T-cell (primary cell): ENCODE data around the gene NFIX. TPM values are rescaled to one million over a fixed set of nuclear protein-coding genes. Genes with fewer than 3 reads are reported as not detected.

Experiments
- ATAC-seq, 4 experiments: fragments of 200-7000 bp in 3 of 4; fragments of 150-1000 bp in 1 of 4; cut with Tn5 transposase; replicated peaks in 1 of 4; 1 replicate in 3 of 4; 2 replicates in 1 of 4; pipeline ENCODE4 v1.10.0; 2021; ENCODE audit warnings: moderate library complexity in 3 of 4, mild to moderate bottlenecking in 2 of 4, moderate number of reproducible peaks in 1 of 4
- CTCF ChIA-PET, 2 donors: fragments of 300-600 bp; sonication (Branson Sonifier 250); formaldehyde crosslinking; loops; one replicate each; lab custom pipeline; 2022; ENCODE audit warnings: antibody characterized with exemption in 2 of 2; lab: Charles Lee
- POLR2A ChIA-PET, 2 donors: fragments of 300-600 bp; sonication (Branson Sonifier 250); formaldehyde crosslinking; loops; one replicate each; lab custom pipeline; 2022; ENCODE audit warnings: antibody characterized with exemption in 2 of 2; lab: Charles Lee
- DNase-seq, 35 experiments: peaks; one replicate each; pipeline versions ENCODE4 v3.0.0 to v3.0.0-alpha.2; 2013 to 2023
- H3K27ac ChIP-seq: one replicate; pipeline ENCODE4 v1.5.1; 2013; ENCODE audit warnings: low read length
- H3K27me3 ChIP-seq, 2 experiments: replicated peaks in 1 of 2; 1 replicate in 1 of 2; 2 replicates in 1 of 2; pipeline versions ENCODE4 v1.6.1 to v1.7.0; 2013; ENCODE audit warnings: low read length in 1 of 2, mixed read lengths in 1 of 2; ENCODE audit not compliant: control insufficient read depth in 2 of 2, insufficient read depth in 2 of 2; ENCODE audit errors: extremely low read depth in 1 of 2
- H3K36me3 ChIP-seq, 2 donors: 1 replicate in 1 of 2; 2 replicates in 1 of 2; pipeline versions ENCODE4 v1.6.1 to v1.7.0; 2013; ENCODE audit warnings: low read length in 1 of 2; ENCODE audit not compliant: control insufficient read depth in 2 of 2, insufficient read depth in 1 of 2; ENCODE audit errors: extremely low read depth in 1 of 2
- H3K4me1 ChIP-seq, 2 experiments: 1 replicate in 1 of 2; 2 replicates in 1 of 2; pipeline versions ENCODE4 v1.6.1 to v1.7.0; 2013; ENCODE audit warnings: low read length in 2 of 2, mixed read lengths in 1 of 2; ENCODE audit not compliant: insufficient read depth in 2 of 2, control insufficient read depth in 1 of 2; ENCODE audit errors: extremely low read depth in 1 of 2
- H3K4me3 ChIP-seq, 2 donors: 1 replicate in 1 of 2; 2 replicates in 1 of 2; pipeline versions ENCODE4 v1.5.1 to v1.7.0; 2013; ENCODE audit warnings: mild to moderate bottlenecking in 2 of 2, low read length in 1 of 2, moderate library complexity in 1 of 2; ENCODE audit not compliant: control insufficient read depth in 1 of 2; ENCODE audit errors: extremely low read depth in 1 of 2
- H3K9me3 ChIP-seq: 2 replicates; pipeline ENCODE4 v1.7.0; 2013
- H3K27ac Mint-ChIP-seq, 2 donors: one replicate each; pipeline ENCODE4 v1.8.0; 2020 to 2021; ENCODE audit warnings: mild to moderate bottlenecking in 2 of 2, mixed read lengths in 2 of 2
- H3K27me3 Mint-ChIP-seq, 2 donors: one replicate each; pipeline ENCODE4 v1.8.0; 2021 to 2022; ENCODE audit warnings: mixed read lengths in 2 of 2
- H3K36me3 Mint-ChIP-seq: one replicate; pipeline ENCODE4 v1.8.0; 2021; ENCODE audit warnings: mixed read lengths
- H3K4me1 Mint-ChIP-seq, 3 donors: one replicate each; pipeline ENCODE4 v1.8.0; 2020 to 2022; ENCODE audit warnings: mixed read lengths in 3 of 3, mild to moderate bottlenecking in 1 of 3
- H3K4me3 Mint-ChIP-seq, 3 donors: one replicate each; pipeline ENCODE4 v1.8.0; 2020 to 2022; ENCODE audit warnings: mild to moderate bottlenecking in 3 of 3, mixed read lengths in 3 of 3, moderate library complexity in 3 of 3
- H3K9me3 Mint-ChIP-seq, 3 donors: one replicate each; pipeline ENCODE4 v1.8.0; 2020 to 2022; ENCODE audit warnings: mixed read lengths in 3 of 3
- WGBS: methylation state at CpG from one replicate; pipeline ENCODE4 v1.1.5; 2013; ENCODE audit warnings: missing lambda C conversion rate; ENCODE audit not compliant: insufficient coverage; 5-methylcytosine and 5-hydroxymethylcytosine counted together
- total RNA-seq, 35 experiments: library from RNA in 6 of 35; stranded (reverse) in 6 of 35; fragments of 120-200 nt in 1 of 35; gene quantifications; one replicate each; pipeline versions ENCODE4 v1.2.1 to v1.2.4 and lab custom pipeline; 2013 to 2026

The NFIX gene
- total RNA-seq, 5 donors from 2014 or later (not counting 1 experiment from before 2014, with no cell fraction given): 3.9 to 6.6 (median 6.3) TPM

DNA sequence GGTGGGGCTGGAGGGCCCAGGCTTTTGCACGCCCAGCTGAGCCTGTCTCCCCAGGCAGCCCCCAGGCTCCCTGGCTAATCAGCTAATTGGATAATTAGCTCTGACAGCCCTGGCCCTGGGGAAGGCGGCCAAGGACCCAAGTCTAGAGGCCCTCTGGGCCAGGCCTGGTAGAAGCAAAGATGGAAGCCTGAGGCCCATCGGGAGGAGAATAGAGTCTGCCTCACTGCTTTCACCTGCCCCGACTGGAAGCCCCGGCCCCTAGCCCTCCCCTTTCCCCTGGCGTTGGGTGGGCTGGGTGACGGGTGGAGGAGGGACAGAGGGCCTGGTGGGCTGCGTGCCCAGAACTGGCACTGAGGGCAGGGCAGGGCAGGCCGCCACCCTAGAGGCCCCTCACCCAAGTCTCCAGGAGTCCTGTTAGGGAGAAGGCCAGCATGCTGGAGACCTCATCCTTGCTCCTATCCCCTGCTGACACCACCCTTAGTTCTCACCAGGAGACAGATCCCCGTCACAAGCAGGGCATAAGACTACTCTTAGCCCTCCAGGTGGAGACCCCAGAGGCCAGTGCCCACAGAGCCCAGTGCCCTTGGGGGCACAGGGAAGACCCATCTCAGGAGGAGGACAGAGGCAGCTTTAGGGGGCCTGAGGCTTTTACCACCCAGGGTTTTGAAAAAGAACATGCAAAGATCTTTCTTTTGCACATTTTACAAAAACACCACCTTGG lies 95.4 kb downstream of the NFIX start:
- Histone ChIP-seq H3K4me3 (no peak overlapping the region), H3K27me3 (peaks cover 0 to 28% of the 10 kb centered on the region in 2 experiments), H3K27ac (no peak overlapping the region), H3K4me1 (peaks cover 4 to 15% of the 10 kb centered on the region in 2 experiments), H3K9me3 (no peaks in the 10 kb centered on the region), H3K36me3 (no peaks in the 10 kb centered on the region)
- Mint-ChIP-seq H3K36me3 (no peaks in the 10 kb centered on the region), H3K4me1 (peaks cover 4 to 10% (median 9%) of the 10 kb centered on the region in 3 donors), H3K9me3 (no peaks in the 10 kb centered on the region), H3K27me3 (peaks cover 0 to 4% of the 10 kb centered on the region in 2 donors), H3K4me3 (no peak overlapping the region), H3K27ac (peak overlapping the region in 1 of 2 donors; percentile 11)
- no peak for ATAC-seq
- POLR2A ChIA-PET: no interaction called here
- CTCF ChIA-PET: no interaction called here
- no peak for DNase-seq
- 84% methylated on average over 2 of the region's 10 CpGs for WGBS

GRCh38 chr19:13091400-13092157 lies 96.3 kb downstream of the NFIX start:
- H3K9me3 Mint-ChIP-seq: no peaks in the 10 kb centered on the region
- peaks cover 10 to 17% (median 16%) of the 10 kb centered on the region in 3 donors for H3K4me1 Mint-ChIP-seq
- peaks cover 0 to 37% of the 10 kb centered on the region in 2 experiments for H3K27me3 ChIP-seq
- no peak overlapping the region for H3K4me3 Mint-ChIP-seq
- no peaks in the 10 kb centered on the region for H3K9me3 ChIP-seq
- no peaks in the 10 kb centered on the region for H3K36me3 Mint-ChIP-seq
- peaks cover 10 to 24% of the 10 kb centered on the region in 2 experiments for H3K4me1 ChIP-seq
- 82% methylated on average over 16 of the region's 25 CpGs for WGBS
- no peak overlapping the region for H3K4me3 ChIP-seq
- CTCF ChIA-PET: interaction anchor here (0.6 to 0.7 kb wide), 4 partner anchors 272 to 541 kb away, joined by 3 to 6 read pairs (median 4); partner anchors contain the start of gene ZNF564 (in 1 of the 2)
- no peak overlapping the region for H3K27ac Mint-ChIP-seq
- H3K36me3 ChIP-seq: no peaks in the 10 kb centered on the region
- no peak for ATAC-seq
- H3K27me3 Mint-ChIP-seq: peaks cover 5 to 9% of the 10 kb centered on the region in 2 donors
- no peak overlapping the region for H3K27ac ChIP-seq
- no peak for DNase-seq
- POLR2A ChIA-PET: no interaction called here

GRCh38 chr19:13092158-13092543 lies 96.9 kb downstream of the NFIX start:
- no peaks in the 10 kb centered on the region for H3K36me3 Mint-ChIP-seq
- H3K27ac ChIP-seq: no peak overlapping the region

DNA sequence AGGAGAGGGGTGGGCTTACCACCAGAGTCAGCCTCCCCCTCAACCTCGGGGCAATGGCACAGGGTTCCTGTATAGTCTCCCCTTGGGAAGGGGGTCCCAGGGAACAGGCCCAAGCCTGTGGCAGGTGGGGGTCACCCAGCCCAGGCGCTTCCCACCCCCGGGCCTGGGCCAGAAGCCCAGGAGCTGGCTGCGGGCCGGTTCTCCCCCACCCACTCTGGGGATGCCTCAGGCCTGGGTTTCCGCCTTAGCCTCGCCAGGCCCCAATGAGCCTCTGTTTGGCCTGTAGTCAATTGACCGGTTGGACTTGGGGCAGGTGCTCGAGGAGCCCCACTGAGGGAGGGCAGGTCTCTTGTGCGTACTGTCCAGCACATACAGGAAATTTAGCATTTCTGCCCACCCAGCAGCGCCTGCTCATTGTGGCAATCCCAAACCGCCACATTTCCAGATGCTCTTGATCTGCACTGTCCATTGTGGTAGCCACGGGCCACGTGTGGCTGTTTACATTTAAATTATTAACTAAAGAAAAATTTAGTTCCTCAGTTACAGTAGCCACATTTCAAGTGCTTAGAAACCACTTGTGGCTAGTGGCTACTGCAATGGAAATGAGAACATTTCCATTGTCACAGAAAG lies 97.4 kb downstream of the NFIX start:
- H3K4me1 ChIP-seq: peaks cover 16 to 36% of the 10 kb centered on the region in 2 experiments
- H3K27me3 Mint-ChIP-seq: peaks cover 5 to 12% of the 10 kb centered on the region in 2 donors
- no peak overlapping the region for H3K4me3 ChIP-seq
- H3K27ac Mint-ChIP-seq: no peak overlapping the region
- H3K27ac ChIP-seq: no peak overlapping the region
- no peak overlapping the region for H3K4me3 Mint-ChIP-seq
- H3K4me1 Mint-ChIP-seq: peaks cover 17 to 23% (median 22%) of the 10 kb centered on the region in 3 donors
- no peaks in the 10 kb centered on the region for H3K36me3 ChIP-seq
- ChIA-PET CTCF (no interaction called here), POLR2A (no interaction called here)
- peaks cover 0 to 42% of the 10 kb centered on the region in 2 experiments for H3K27me3 ChIP-seq
- WGBS: 92% methylated on average over 7 of the region's 14 CpGs
- no peaks in the 10 kb centered on the region for H3K9me3 ChIP-seq
- DNase-seq (no peak), ATAC-seq (no peak)
- H3K9me3 Mint-ChIP-seq: no peaks in the 10 kb centered on the region
- H3K36me3 Mint-ChIP-seq: no peaks in the 10 kb centered on the region

More at GRCh38 chr19:13092158-13092543, 96.9 kb downstream of the NFIX start:
- Mint-ChIP-seq H3K9me3 (no peaks in the 10 kb centered on the region), H3K27ac (no peak overlapping the region), H3K4me1 (peaks cover 14 to 21% (median 20%) of the 10 kb centered on the region in 3 donors), H3K4me3 (no peak overlapping the region), H3K27me3 (peaks cover 5 to 12% of the 10 kb centered on the region in 2 donors)
- ChIA-PET POLR2A (no interaction called here), CTCF (no interaction called here)
- ATAC-seq: no peak
- WGBS: 100% methylated on average over 2 of the region's 2 CpGs
- H3K27me3 ChIP-seq: peaks cover 0 to 38% of the 10 kb centered on the region in 2 experiments
- no peak overlapping the region for H3K4me3 ChIP-seq
- H3K36me3 ChIP-seq: no peaks in the 10 kb centered on the region
- H3K9me3 ChIP-seq: no peaks in the 10 kb centered on the region
- no peak for DNase-seq
- H3K4me1 ChIP-seq: peaks cover 14 to 30% of the 10 kb centered on the region in 2 experiments

DNA sequence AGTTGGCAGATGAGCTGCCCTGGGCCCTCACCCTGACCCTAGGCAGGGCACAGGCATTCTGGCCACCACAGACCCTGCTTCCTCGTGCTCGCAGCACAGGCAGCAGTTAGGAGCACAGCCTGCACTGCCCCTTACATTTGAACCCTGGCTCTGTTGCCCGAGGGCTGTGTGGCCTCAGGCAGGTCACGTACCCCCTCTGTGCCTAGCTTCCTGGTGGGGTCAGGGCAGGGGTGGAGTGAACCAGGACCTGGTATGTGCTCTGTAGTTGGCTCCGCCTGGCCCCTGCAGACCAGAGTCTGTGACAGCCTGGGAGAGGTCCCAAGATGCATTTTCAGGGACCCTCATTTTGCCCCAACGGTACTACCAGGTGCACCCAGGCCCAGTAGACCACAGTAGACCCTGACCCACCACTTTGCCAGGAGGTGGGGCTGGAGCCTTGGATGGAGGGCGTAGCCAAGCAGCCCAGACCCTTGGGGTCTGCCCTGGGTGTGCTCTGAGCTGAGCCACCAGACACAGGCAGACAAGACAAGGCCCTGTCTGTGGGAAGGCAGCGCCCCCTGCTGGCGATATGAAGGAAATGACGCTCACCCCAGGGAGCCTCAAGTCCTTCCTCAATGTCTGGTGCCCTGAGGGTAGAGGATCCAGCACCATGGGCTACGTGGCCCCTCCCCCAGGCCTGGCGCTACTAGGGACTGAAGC lies 98.3 kb downstream of the NFIX start:
- H3K9me3 Mint-ChIP-seq: no peaks in the 10 kb centered on the region
- H3K27me3 Mint-ChIP-seq: peaks cover 5 to 15% of the 10 kb centered on the region in 2 donors
- Histone ChIP-seq H3K27me3 (peaks cover 0 to 50% of the 10 kb centered on the region in 2 experiments), H3K27ac (no peak overlapping the region), H3K4me3 (no peak overlapping the region), H3K4me1 (peaks cover 17 to 44% of the 10 kb centered on the region in 2 experiments), H3K9me3 (no peaks in the 10 kb centered on the region), H3K36me3 (no peaks in the 10 kb centered on the region)
- ChIA-PET CTCF (interaction anchor here (0.8 to 3.1 kb wide), 6 partner anchors 32 to 128 kb away, joined by 3 to 14 read pairs (median 6); no protein-coding TSS in a partner anchor), POLR2A (interaction anchor here in 1 of 2 donors (1.1 kb wide), 1 partner anchor 59 kb away, joined by 3 read pairs; no protein-coding TSS in a partner anchor)
- no peaks in the 10 kb centered on the region for H3K36me3 Mint-ChIP-seq
- H3K27ac Mint-ChIP-seq: no peak overlapping the region
- DNase-seq (peak; percentile 63 to 90 (median 78)), ATAC-seq (peak; percentile 66 to 76 (median 70))
- 45% methylated on average over 8 of the region's 12 CpGs for WGBS
- H3K4me3 Mint-ChIP-seq: no peak overlapping the region
- H3K4me1 Mint-ChIP-seq: peaks cover 18 to 30% (median 28%) of the 10 kb centered on the region in 3 donors
